ENCODE results near the gene GABBR1. TPM values are rescaled to one million over a fixed set of nuclear protein-coding genes. Genes with fewer than 3 reads are reported as not detected.
"Not testable (repeated sequence)": the region's sequence is repeated elsewhere in the genome, so short reads cannot be mapped to it uniquely, and the experiment has no call there.

GABBR1 gene
- total RNA-seq, 3 donors from 2014 or later, result 26.1 to 49.2 (median 48.4) TPM

GRCh38 chr6:29678114-29678513, 45.1 kb upstream of the GABBR1 start:
- H3K4me3 ChIP-seq, result no peak overlapping the region
- H3K36me3 ChIP-seq, result no peaks in the 10 kb centered on the region
- H3K4me1 ChIP-seq, result no peaks in the 10 kb centered on the region
- no peak overlapping the region for H3K27ac ChIP-seq
- no peaks in the 10 kb centered on the region for H3K9me3 ChIP-seq
- TF ChIP-seq POLR2AphosphoS5 (IDR thresholded peaks at IDR 0.05) (no peak), POLR2A (IDR thresholded peaks at IDR 0.05) (no peak)
- no peaks in the 10 kb centered on the region for H3K27me3 ChIP-seq
- no peak for DNase-seq (ENCODE audit: low spot score in 2 of 2)
- intact Hi-C loops (cut with DNase I; ENCODE audit: low total_unique reads), result no loop called here

- TF ChIP-seq CTCF (IDR thresholded peaks at IDR 0.05) (no peak), POLR2AphosphoS5 (IDR thresholded peaks at IDR 0.05) (peak in 1 of 3 donors; percentile 25)
- Histone ChIP-seq H3K4me1 (no peaks in the 10 kb centered on the region), H3K9me3 (no peaks in the 10 kb centered on the region), H3K27me3 (no peaks in the 10 kb centered on the region), H3K27ac (peak overlapping the region; percentile 41 to 44), H3K36me3 (no peaks in the 10 kb centered on the region), H3K4me3 (no peak overlapping the region)
- DNase-seq (ENCODE audit: low spot score in 2 of 2), result peak in 1 of 2 donors; percentile 40
- intact Hi-C loops (cut with DNase I; ENCODE audit: low total_unique reads), result no loop called here
Measured at GRCh38 chr6:29676981-29677601, 44.1 kb upstream of the GABBR1 start.

GRCh38 chr6:29675561-29675960, 42.6 kb upstream of the GABBR1 start:
- no peaks in the 10 kb centered on the region for H3K9me3 ChIP-seq
- TF ChIP-seq POLR2AphosphoS5 (IDR thresholded peaks at IDR 0.05) (no peak), POLR2A (IDR thresholded peaks at IDR 0.05) (no peak), CTCF (IDR thresholded peaks at IDR 0.05) (no peak)
- H3K4me1 ChIP-seq, result no peaks in the 10 kb centered on the region
- H3K36me3 ChIP-seq, result no peaks in the 10 kb centered on the region
- no peak overlapping the region for H3K27ac ChIP-seq
- H3K27me3 ChIP-seq, result peaks cover 0 to 6% of the 10 kb centered on the region in 2 donors
- no peak overlapping the region for H3K4me3 ChIP-seq
- intact Hi-C loops (cut with DNase I; ENCODE audit: low total_unique reads), result no loop called here
- DNase-seq (ENCODE audit: low spot score in 2 of 2), result no peak

GRCh38 chr6:29674008-29674407, 41.0 kb upstream of the GABBR1 start:
- no peaks in the 10 kb centered on the region for H3K4me1 ChIP-seq
- H3K4me3 ChIP-seq, result no peak overlapping the region
- H3K36me3 ChIP-seq, result no peaks in the 10 kb centered on the region
- H3K27ac ChIP-seq, result no peak overlapping the region
- intact Hi-C loops (cut with DNase I; ENCODE audit: low total_unique reads), result no loop called here
- H3K9me3 ChIP-seq, result no peaks in the 10 kb centered on the region
- DNase-seq (ENCODE audit: low spot score in 2 of 2), result no peak
- H3K27me3 ChIP-seq, result peaks cover 0 to 9% of the 10 kb centered on the region in 2 donors
- TF ChIP-seq CTCF (IDR thresholded peaks at IDR 0.05) (no peak), POLR2AphosphoS5 (IDR thresholded peaks at IDR 0.05) (no peak), POLR2A (IDR thresholded peaks at IDR 0.05) (no peak)

- DNase-seq (ENCODE audit: low spot score in 2 of 2), result no peak
- H3K36me3 ChIP-seq, result no peaks in the 10 kb centered on the region
- intact Hi-C loops (cut with DNase I; ENCODE audit: low total_unique reads), result no loop called here
- peaks cover 0 to 9% of the 10 kb centered on the region in 2 donors for H3K27me3 ChIP-seq
- no peaks in the 10 kb centered on the region for H3K9me3 ChIP-seq
- no peaks in the 10 kb centered on the region for H3K4me1 ChIP-seq
- H3K27ac ChIP-seq, result no peak overlapping the region
- no peak for TF ChIP-seq POLR2A (IDR thresholded peaks at IDR 0.05)
- no peak overlapping the region for H3K4me3 ChIP-seq
Measured at GRCh38 chr6:29673161-29673560, 40.2 kb upstream of the GABBR1 start.

GRCh38 chr6:29672116-29672515, 39.1 kb upstream of the GABBR1 start:
- DNase-seq (ENCODE audit: low spot score in 2 of 2); H3K27me3 ChIP-seq; H3K27ac ChIP-seq; H3K9me3 ChIP-seq; H3K4me1 ChIP-seq; H3K4me3 ChIP-seq; H3K36me3 ChIP-seq; intact Hi-C loops (cut with DNase I; ENCODE audit: low total_unique reads): not testable (repeated sequence)

- Histone ChIP-seq H3K27me3 (peaks cover 0 to 9% of the 10 kb centered on the region in 2 donors), H3K9me3 (no peaks in the 10 kb centered on the region), H3K36me3 (no peaks in the 10 kb centered on the region), H3K4me1 (no peaks in the 10 kb centered on the region), H3K27ac (no peak overlapping the region), H3K4me3 (no peak overlapping the region)
- intact Hi-C loops (cut with DNase I; ENCODE audit: low total_unique reads), result no loop called here
- TF ChIP-seq POLR2AphosphoS5 (IDR thresholded peaks at IDR 0.05) (no peak), POLR2A (IDR thresholded peaks at IDR 0.05) (no peak), CTCF (IDR thresholded peaks at IDR 0.05) (no peak)
- DNase-seq (ENCODE audit: low spot score in 2 of 2), result no peak
Measured at GRCh38 chr6:29671026-29671425, 38.0 kb upstream of the GABBR1 start.

Measured in breast epithelium (tissue), 4 donors.